B cell (primary cell): ENCODE results near the gene ATIC.

Experiments
- CTCF ChIP-seq: fragments of 200-600 bp; IDR thresholded peaks from one replicate; pipeline ENCODE4 v1.8.0; 2022; ENCODE audit warnings: antibody characterized with exemption, mild to moderate bottlenecking
- EZH2 ChIP-seq: IDR thresholded peaks from 2 replicates; pipeline ENCODE4 v1.6.1; 2012; ENCODE audit warnings: borderline replicate concordance, low read depth, mild to moderate bottlenecking, moderate library complexity, low read length; ENCODE audit not compliant: insufficient read depth, poor library complexity, severe bottlenecking

- TF ChIP-seq CTCF (no peak), EZH2 (no peak)
Observed at GRCh38 chr2:215290980-215291599, 20.8 kb upstream of the ATIC start.
